Measurements from ENCODE around the gene ZNF492. TPM values are rescaled to one million over a fixed set of nuclear protein-coding genes. Genes with fewer than 3 reads are reported as not detected.
"Not testable (repeated sequence)": the region's sequence is repeated elsewhere in the genome, so short reads cannot be mapped to it uniquely, and the experiment has no call there.

The ZNF492 gene
- total and polyA plus RNA-seq, 3 experiments from 2014 or later = 0.38 to 1.5 (median 1.5) TPM

DNA sequence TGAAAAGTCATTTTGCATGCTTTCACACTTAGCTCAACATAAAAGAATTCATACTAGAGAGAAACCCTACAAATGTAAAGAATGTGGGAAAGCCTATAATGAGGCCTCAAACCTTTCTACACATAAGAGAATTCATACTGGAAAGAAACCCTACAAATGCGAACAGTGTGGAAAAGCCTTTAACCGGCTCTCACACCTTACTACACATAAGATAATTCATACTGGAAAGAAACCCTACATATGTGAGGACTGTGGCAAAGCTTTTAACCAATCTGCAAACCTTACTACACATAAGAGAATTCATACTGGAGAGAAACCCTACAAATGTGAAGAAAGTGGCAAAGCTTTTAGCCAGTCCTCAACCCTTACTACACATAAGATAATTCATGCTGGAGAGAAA is 51.4 kb downstream of the ZNF492 start:
- H3K36me3 Mint-ChIP-seq; CTCF ChIA-PET; H3K27ac ChIP-seq (ENCODE audit: low read depth, low read length); H3K4me3 ChIP-seq (ENCODE audit: low read length); H3K27ac Mint-ChIP-seq; POLR2A ChIA-PET; H3K9me3 ChIP-seq (ENCODE audit: low read length); H3K36me3 ChIP-seq (ENCODE audit: insufficient read depth, low read length); H3K27me3 Mint-ChIP-seq; H3K27me3 ChIP-seq (ENCODE audit: insufficient read depth, low read length, poor library complexity, severe bottlenecking); H3K4me1 ChIP-seq (ENCODE audit: insufficient read depth, low read length); H3K4me3 Mint-ChIP-seq; DNase-seq; H3K4me1 Mint-ChIP-seq: not testable (repeated sequence)
- peaks cover 34 to 57% (median 49%) of the 10 kb centered on the region in 5 donors for H3K9me3 Mint-ChIP-seq

- H3K36me3 Mint-ChIP-seq; H3K27me3 Mint-ChIP-seq; H3K4me3 Mint-ChIP-seq; H3K36me3 ChIP-seq (ENCODE audit: insufficient read depth, low read length); H3K27ac ChIP-seq (ENCODE audit: low read depth, low read length); POLR2A ChIA-PET; H3K27ac Mint-ChIP-seq; DNase-seq; H3K27me3 ChIP-seq (ENCODE audit: insufficient read depth, low read length, poor library complexity, severe bottlenecking); H3K4me1 Mint-ChIP-seq; H3K9me3 ChIP-seq (ENCODE audit: low read length); H3K4me3 ChIP-seq (ENCODE audit: low read length); CTCF ChIA-PET; H3K4me1 ChIP-seq (ENCODE audit: insufficient read depth, low read length): not testable (repeated sequence)
- H3K9me3 Mint-ChIP-seq = peaks cover 23 to 31% (median 26%) of the 10 kb centered on the region in 5 donors
These were observed 68.5 kb downstream of the ZNF492 start for GRCh38 chr19:22702661-22703060.

DNA sequence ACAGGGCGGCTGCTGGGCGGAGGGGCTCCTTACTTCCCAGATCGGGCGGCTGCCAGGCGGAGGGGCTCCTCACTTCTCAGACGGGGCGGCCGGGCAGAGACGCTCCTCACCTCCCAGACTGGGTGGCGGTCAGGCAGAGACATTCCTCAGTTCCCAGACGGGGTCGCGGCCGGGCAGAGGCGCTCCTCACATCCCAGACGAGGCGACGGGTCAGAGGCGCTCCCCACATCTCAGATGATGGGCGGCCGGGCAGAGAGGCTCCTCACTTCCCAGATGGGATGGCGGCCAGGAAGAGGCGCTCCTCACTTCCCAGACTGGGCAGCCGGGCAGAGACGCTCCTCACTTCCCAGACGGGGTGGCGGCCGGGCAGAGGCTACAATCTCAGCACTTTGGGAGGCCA is 69.0 kb downstream of the ZNF492 start:
- CTCF ChIA-PET; POLR2A ChIA-PET; H3K27me3 ChIP-seq (ENCODE audit: insufficient read depth, low read length, poor library complexity, severe bottlenecking); H3K27me3 Mint-ChIP-seq; H3K4me3 Mint-ChIP-seq; H3K36me3 Mint-ChIP-seq; H3K27ac Mint-ChIP-seq; H3K4me1 Mint-ChIP-seq; H3K4me1 ChIP-seq (ENCODE audit: insufficient read depth, low read length); H3K9me3 ChIP-seq (ENCODE audit: low read length); DNase-seq; H3K27ac ChIP-seq (ENCODE audit: low read depth, low read length); H3K4me3 ChIP-seq (ENCODE audit: low read length); H3K36me3 ChIP-seq (ENCODE audit: insufficient read depth, low read length): not testable (repeated sequence)
- peaks cover 24 to 29% (median 24%) of the 10 kb centered on the region in 5 donors for H3K9me3 Mint-ChIP-seq

GRCh38 chr19:22708983-22709382 is 74.9 kb downstream of the ZNF492 start:
- Histone ChIP-seq H3K36me3 (ENCODE audit: insufficient read depth, low read length) (no peaks in the 10 kb centered on the region), H3K27me3 (ENCODE audit: insufficient read depth, low read length, poor library complexity, severe bottlenecking) (no peaks in the 10 kb centered on the region), H3K27ac (ENCODE audit: low read depth, low read length) (no peak overlapping the region), H3K4me3 (ENCODE audit: low read length) (no peak overlapping the region), H3K9me3 (ENCODE audit: low read length) (no peaks in the 10 kb centered on the region), H3K4me1 (ENCODE audit: insufficient read depth, low read length) (no peaks in the 10 kb centered on the region)
- DNase-seq = no peak
- Mint-ChIP-seq H3K27me3 (no peaks in the 10 kb centered on the region), H3K9me3 (peaks cover 6 to 22% (median 11%) of the 10 kb centered on the region in 5 donors), H3K4me1 (no peaks in the 10 kb centered on the region), H3K27ac (no peak overlapping the region), H3K4me3 (no peak overlapping the region), H3K36me3 (no peaks in the 10 kb centered on the region)
- ChIA-PET CTCF (no interaction called here), POLR2A (no interaction called here)

Other genes with a start within 250 kb of the ZNF492 start
- not detected for gene ZNF98, start 212.0 kb upstream of the ZNF492 start, total RNA-seq
- gene ZNF98, start 212.0 kb upstream of the ZNF492 start, polyA plus RNA-seq = not detected
- not detected for gene ZNF99, start 149.8 kb downstream of the ZNF492 start, total RNA-seq
- gene ZNF99, start 149.8 kb downstream of the ZNF492 start, polyA plus RNA-seq = not detected
- gene ZNF723, start 198.0 kb downstream of the ZNF492 start, total RNA-seq = not detected
- gene ZNF723, start 198.0 kb downstream of the ZNF492 start, polyA plus RNA-seq = not detected

Data from CD8-positive, alpha-beta memory T cell (primary cell).